GM21723 (cell line): ENCODE measurements around the gene HOXD12.
A peak's percentile ranks its signal among the peaks of the same experiment; 100 is the strongest.

Source experiments
- ATAC-seq: cut with Tn5 transposase; IDR thresholded peaks from one replicate; pipeline ENCODE4 v1.9.1; 2021; ENCODE audit warnings: mild to moderate bottlenecking, moderate library complexity; ENCODE audit not compliant: unreplicated experiment

The HOXD12 gene

GRCh38 chr2:176130957-176131847 lies 31.6 kb downstream of the HOXD12 start:
- ATAC-seq = no peak

GRCh38 chr2:176131848-176132158 lies 32.2 kb downstream of the HOXD12 start:
- ATAC-seq = no peak

- ATAC-seq = no peak
These were observed 32.9 kb downstream of the HOXD12 start for GRCh38 chr2:176132205-176133171.

GRCh38 chr2:176133389-176133788 lies 33.8 kb downstream of the HOXD12 start:
- ATAC-seq = no peak

- no peak for ATAC-seq
These were observed 34.4 kb downstream of the HOXD12 start for GRCh38 chr2:176134035-176134434.

GRCh38 chr2:176135035-176135440 lies 35.4 kb downstream of the HOXD12 start:
- no peak for ATAC-seq

- no peak for ATAC-seq
These were observed 37.0 kb downstream of the HOXD12 start for GRCh38 chr2:176136374-176137251.

- ATAC-seq = no peak
These were observed 37.6 kb downstream of the HOXD12 start for GRCh38 chr2:176137252-176137580.

GRCh38 chr2:176137906-176138305 lies 38.3 kb downstream of the HOXD12 start:
- ATAC-seq = no peak

GRCh38 chr2:176138526-176138922 lies 38.9 kb downstream of the HOXD12 start:
- ATAC-seq = no peak

GRCh38 chr2:176138923-176139660 lies 39.5 kb downstream of the HOXD12 start:
- no peak for ATAC-seq

- no peak for ATAC-seq
These were observed 40.3 kb downstream of the HOXD12 start for GRCh38 chr2:176139661-176140512.

- ATAC-seq = peak; percentile 98
These were observed 41.1 kb downstream of the HOXD12 start for GRCh38 chr2:176140513-176141317.

GRCh38 chr2:176142281-176142680 lies 42.7 kb downstream of the HOXD12 start:
- ATAC-seq = no peak

GRCh38 chr2:176145085-176145969 lies 45.7 kb downstream of the HOXD12 start:
- ATAC-seq = no peak

GRCh38 chr2:176146101-176146500 lies 46.5 kb downstream of the HOXD12 start:
- no peak for ATAC-seq

GRCh38 chr2:176146645-176147044 lies 47.0 kb downstream of the HOXD12 start:
- no peak for ATAC-seq
